Neural progenitor cell (in vitro differentiated cells): ENCODE results near the gene CD300LF. TPM values are rescaled to one million over a fixed set of nuclear protein-coding genes. Genes with fewer than 3 reads are reported as not detected.

Source experiments
- DNase-seq: peaks from one replicate; pipeline ENCODE4 v3.0.0-alpha.2; 2016; ENCODE audit warnings: low spot score
- H2AFZ ChIP-seq: fragments of 200-600 bp; sonication (generic); replicated peaks from 2 replicates; pipeline ENCODE4 v1.6.1; 2016; ENCODE audit warnings: antibody characterized with exemption
- H3F3A ChIP-seq: fragments of 200-600 bp; sonication (generic); 2 replicates; pipeline ENCODE4 v1.6.1; 2016; ENCODE audit warnings: antibody characterized with exemption, low read depth
- H3K27ac ChIP-seq: fragments of 200-600 bp; sonication (generic); 2 replicates; pipeline ENCODE4 v1.5.1; 2016; ENCODE audit warnings: mild to moderate bottlenecking
- H3K27me3 ChIP-seq: fragments of 200-600 bp; sonication (generic); 2 replicates; pipeline ENCODE4 v1.6.1; 2016; ENCODE audit warnings: mild to moderate bottlenecking, moderate library complexity
- H3K36me3 ChIP-seq: fragments of 200-600 bp; sonication (generic); 2 replicates; pipeline ENCODE4 v1.5.1; 2016
- H3K4me1 ChIP-seq: fragments of 200-600 bp; sonication (generic); 2 replicates; pipeline ENCODE4 v1.6.1; 2016; ENCODE audit warnings: mixed run types
- H3K4me2 ChIP-seq: fragments of 200-600 bp; sonication (generic); 2 replicates; pipeline ENCODE4 v1.6.1; 2016
- H3K4me3 ChIP-seq: fragments of 200-600 bp; sonication (generic); 2 replicates; pipeline ENCODE4 v1.5.1; 2016
- H3K79me2 ChIP-seq: fragments of 200-600 bp; sonication (generic); 2 replicates; pipeline ENCODE4 v1.6.1; 2016; ENCODE audit warnings: low read depth
- H3K9ac ChIP-seq: fragments of 200-600 bp; sonication (generic); 2 replicates; pipeline ENCODE4 v1.6.1; 2016
- H3K9me3 ChIP-seq: fragments of 200-600 bp; sonication (generic); 2 replicates; pipeline ENCODE4 v1.5.1; 2016; ENCODE audit warnings: low read depth
- H4K20me1 ChIP-seq: fragments of 200-600 bp; sonication (generic); 2 replicates; pipeline ENCODE4 v1.6.1; 2016; ENCODE audit warnings: low read depth
- H3K27ac Mint-ChIP-seq: 3 replicates; pipeline ENCODE4 v1.8.0; 2021; ENCODE audit warnings: mixed read lengths
- H3K27me3 Mint-ChIP-seq: 2 replicates; pipeline ENCODE4 v1.8.0; 2022; ENCODE audit warnings: low read depth, mild to moderate bottlenecking, inconsistent platforms, moderate library complexity, mixed read lengths; ENCODE audit not compliant: insufficient read depth
- H3K36me3 Mint-ChIP-seq: 3 replicates; pipeline ENCODE4 v1.8.0; 2021; ENCODE audit warnings: mixed read lengths
- H3K4me1 Mint-ChIP-seq: 3 replicates; pipeline ENCODE4 v1.8.0; 2021; ENCODE audit warnings: mixed read lengths
- H3K4me3 Mint-ChIP-seq: 3 replicates; pipeline ENCODE4 v1.8.0; 2021; ENCODE audit warnings: mild to moderate bottlenecking, moderate library complexity, mixed read lengths
- H3K9me3 Mint-ChIP-seq: 3 replicates; pipeline ENCODE4 v1.8.0; 2020; ENCODE audit warnings: mixed read lengths
- CTCF ChIP-seq: fragments of 200-600 bp; sonication (generic); IDR thresholded peaks from 2 replicates; pipeline ENCODE4 v1.5.1; 2017; ENCODE audit warnings: antibody characterized with exemption, mild to moderate bottlenecking
- EZH2 ChIP-seq: fragments of 200-600 bp; sonication (generic); IDR thresholded peaks from 2 replicates; pipeline ENCODE4 v1.6.1; 2017; ENCODE audit warnings: antibody characterized with exemption, mild to moderate bottlenecking, moderate library complexity
- EZH2phosphoT487 ChIP-seq: fragments of 200-600 bp; sonication (generic); IDR thresholded peaks from 2 replicates; pipeline ENCODE4 v1.6.1; 2017; ENCODE audit warnings: antibody characterized with exemption
- total RNA-seq: library from RNA; depleted of rRNA; stranded (reverse); fragments of >200 nt; gene quantifications from 2 replicates; pipeline ENCODE4 v1.2.3, GENCODE V29; 2015; ENCODE audit warnings: low replicate concordance

The CD300LF gene
- total RNA-seq, 1 donor from 2014 or later: not detected

GRCh38 chr17:74713171-74713755, 540 bp upstream of the CD300LF start:
- Mint-ChIP-seq H3K9me3 (no peaks in the 10 kb centered on the region), H3K27me3 (peaks cover 11% of the 10 kb centered on the region), H3K36me3 (no peaks in the 10 kb centered on the region), H3K4me1 (no peaks in the 10 kb centered on the region), H3K27ac (no peak overlapping the region), H3K4me3 (no peak overlapping the region)
- Histone ChIP-seq H3K4me1 (no peaks in the 10 kb centered on the region), H3K4me2 (no peak overlapping the region), H3F3A (no peaks in the 10 kb centered on the region), H2AFZ (no peak overlapping the region), H3K4me3 (no peak overlapping the region), H3K9me3 (no peaks in the 10 kb centered on the region), H3K27ac (no peak overlapping the region), H3K36me3 (no peaks in the 10 kb centered on the region), H3K27me3 (peaks cover 7% of the 10 kb centered on the region), H3K9ac (no peak overlapping the region), H4K20me1 (no peaks in the 10 kb centered on the region), H3K79me2 (no peaks in the 10 kb centered on the region)
- DNase-seq: no peak
- TF ChIP-seq EZH2phosphoT487 (no peak), CTCF (no peak), EZH2 (no peak)

- Histone ChIP-seq H3K4me2 (no peak overlapping the region), H3K27ac (no peak overlapping the region), H3K4me3 (no peak overlapping the region), H4K20me1 (no peaks in the 10 kb centered on the region), H3K27me3 (peaks cover 7% of the 10 kb centered on the region), H3K4me1 (no peaks in the 10 kb centered on the region), H3K79me2 (no peaks in the 10 kb centered on the region), H2AFZ (no peak overlapping the region), H3K9me3 (no peaks in the 10 kb centered on the region), H3K36me3 (no peaks in the 10 kb centered on the region), H3K9ac (no peak overlapping the region), H3F3A (no peaks in the 10 kb centered on the region)
- DNase-seq: no peak
- no peak for TF ChIP-seq EZH2
- no peak for TF ChIP-seq CTCF
- no peak for TF ChIP-seq EZH2phosphoT487
- Mint-ChIP-seq H3K27ac (no peak overlapping the region), H3K9me3 (no peaks in the 10 kb centered on the region), H3K4me1 (no peaks in the 10 kb centered on the region), H3K4me3 (no peak overlapping the region), H3K27me3 (peaks cover 11% of the 10 kb centered on the region), H3K36me3 (no peaks in the 10 kb centered on the region)
Measured at GRCh38 chr17:74712301-74712700, 422 bp downstream of the CD300LF start.

GRCh38 chr17:74711058-74711824, 1.5 kb downstream of the CD300LF start:
- no peak overlapping the region for H3K9ac ChIP-seq
- no peaks in the 10 kb centered on the region for H3K9me3 ChIP-seq
- Mint-ChIP-seq H3K36me3 (no peaks in the 10 kb centered on the region), H3K27ac (no peak overlapping the region), H3K9me3 (no peaks in the 10 kb centered on the region), H3K27me3 (peaks cover 9% of the 10 kb centered on the region), H3K4me3 (no peak overlapping the region), H3K4me1 (no peaks in the 10 kb centered on the region)
- H3K79me2 ChIP-seq: no peaks in the 10 kb centered on the region
- no peaks in the 10 kb centered on the region for H3K36me3 ChIP-seq
- no peaks in the 10 kb centered on the region for H3K4me1 ChIP-seq
- H3K27me3 ChIP-seq: peaks cover 10% of the 10 kb centered on the region
- H3F3A ChIP-seq: no peaks in the 10 kb centered on the region
- no peak for TF ChIP-seq CTCF
- TF ChIP-seq EZH2: no peak
- no peak for TF ChIP-seq EZH2phosphoT487
- no peak for DNase-seq
- H3K27ac ChIP-seq: no peak overlapping the region
- H4K20me1 ChIP-seq: no peaks in the 10 kb centered on the region
- no peak overlapping the region for H3K4me3 ChIP-seq
- H2AFZ ChIP-seq: no peak overlapping the region
- no peak overlapping the region for H3K4me2 ChIP-seq
